Neuronal stem cell (in vitro differentiated cells): ENCODE results near the gene PIR.

Experiments
- DNase-seq: peaks from one replicate; pipeline ENCODE4 v3.0.0-alpha.2; 2013; ENCODE audit warnings: low spot score
- H2AFZ ChIP-seq: one replicate; pipeline ENCODE4 v1.6.1; 2013; ENCODE audit warnings: mild to moderate bottlenecking, low read length, inconsistent platforms
- H2AK5ac ChIP-seq: 2 replicates; pipeline ENCODE4 v1.6.1; 2013; ENCODE audit warnings: low read depth, mild to moderate bottlenecking, inconsistent platforms, low read length, moderate library complexity, mixed read lengths
- H2BK120ac ChIP-seq: 2 replicates; pipeline ENCODE4 v1.6.1; 2013; ENCODE audit warnings: low read depth, mild to moderate bottlenecking, inconsistent platforms, low read length, moderate library complexity, mixed read lengths
- H2BK12ac ChIP-seq: one replicate; pipeline ENCODE4 v1.6.1; 2013; ENCODE audit warnings: low read length, inconsistent platforms
- H2BK15ac ChIP-seq: 2 replicates; pipeline ENCODE4 v1.6.1; 2013; ENCODE audit warnings: mild to moderate bottlenecking, low read length, inconsistent platforms, mixed read lengths
- H2BK5ac ChIP-seq: one replicate; pipeline ENCODE4 v1.6.1; 2013; ENCODE audit warnings: inconsistent platforms, mild to moderate bottlenecking, low read length, moderate library complexity
- H3K14ac ChIP-seq: one replicate; pipeline ENCODE4 v1.6.1; 2013; ENCODE audit warnings: low read length, inconsistent platforms
- H3K18ac ChIP-seq: 2 replicates; pipeline ENCODE4 v1.6.1; 2013; ENCODE audit warnings: low read length, inconsistent platforms
- H3K23ac ChIP-seq: 2 replicates; pipeline ENCODE4 v1.6.1; 2013; ENCODE audit warnings: low read depth, mild to moderate bottlenecking, mixed read lengths, low read length, inconsistent platforms; ENCODE audit not compliant: poor library complexity
- H3K27ac ChIP-seq: replicated peaks from 3 replicates; pipeline ENCODE4 v1.5.1; 2013; ENCODE audit warnings: low read length, inconsistent platforms
- H3K27me3 ChIP-seq, 3 experiments: 2 replicates each; pipeline ENCODE4 v1.6.1; 2013; ENCODE audit warnings: low read length in 3 of 3, mild to moderate bottlenecking in 2 of 3, inconsistent platforms in 1 of 3, low read depth in 1 of 3, mixed read lengths in 1 of 3, moderate library complexity in 1 of 3; ENCODE audit not compliant: control insufficient read depth in 3 of 3, insufficient read depth in 3 of 3
- H3K36me3 ChIP-seq, 2 donors: replicated peaks in 1 of 2; 2 replicates each; pipeline ENCODE4 v1.6.1; 2013; ENCODE audit warnings: low read length in 2 of 2; ENCODE audit not compliant: control insufficient read depth in 2 of 2, insufficient read depth in 2 of 2
- H3K4ac ChIP-seq: 2 replicates; pipeline ENCODE4 v1.6.1; 2013; ENCODE audit warnings: inconsistent platforms, mild to moderate bottlenecking, low read length, moderate library complexity
- H3K4me1 ChIP-seq, 2 donors: 1 replicate in 1 of 2; 2 replicates in 1 of 2; pipeline ENCODE4 v1.6.1; 2013; ENCODE audit warnings: low read length in 2 of 2, low read depth in 1 of 2; ENCODE audit not compliant: control insufficient read depth in 2 of 2, insufficient read depth in 1 of 2
- H3K4me2 ChIP-seq: one replicate; pipeline ENCODE4 v1.6.1; 2013; ENCODE audit warnings: mild to moderate bottlenecking, low read length, inconsistent platforms; ENCODE audit not compliant: insufficient read depth, poor library complexity, severe bottlenecking
- H3K4me3 ChIP-seq, 2 donors: 2 replicates each; pipeline ENCODE4 v1.5.1; 2013; ENCODE audit warnings: low read length in 2 of 2, mild to moderate bottlenecking in 2 of 2, inconsistent platforms in 1 of 2, moderate library complexity in 1 of 2
- H3K79me1 ChIP-seq: one replicate; pipeline ENCODE4 v1.6.1; 2013; ENCODE audit warnings: low read depth, mild to moderate bottlenecking, inconsistent platforms, low read length, moderate library complexity
- H3K9ac ChIP-seq: one replicate; pipeline ENCODE4 v1.6.1; 2013; ENCODE audit warnings: mild to moderate bottlenecking, low read depth, low read length, inconsistent platforms; ENCODE audit not compliant: poor library complexity
- H3K9me3 ChIP-seq, 2 donors: replicated peaks in 1 of 2; 2 replicates each; pipeline versions ENCODE3 to v1.6.1; 2013; ENCODE audit warnings: low read length in 2 of 2, mild to moderate bottlenecking in 2 of 2, inconsistent platforms in 1 of 2, low read depth in 1 of 2, mixed read lengths in 1 of 2, moderate library complexity in 1 of 2; ENCODE audit not compliant: control insufficient read depth in 2 of 2, insufficient read depth in 1 of 2
- H4K8ac ChIP-seq: one replicate; pipeline ENCODE4 v1.6.1; 2013; ENCODE audit warnings: low read depth, mild to moderate bottlenecking, inconsistent platforms, low read length, moderate library complexity
- H4K91ac ChIP-seq: one replicate; pipeline ENCODE4 v1.6.1; 2013; ENCODE audit warnings: low read length, low read depth, mild to moderate bottlenecking, inconsistent platforms; ENCODE audit not compliant: poor library complexity
- WGBS, 2 donors: extraction: QIAGEN DNeasy Blood & Tissue Kit; methylation state at CpG; one replicate each; pipeline ENCODE4 v1.1.7; 2013; ENCODE audit warnings: missing lambda C conversion rate in 2 of 2, mixed read lengths in 1 of 2; ENCODE audit not compliant: insufficient read length in 2 of 2, insufficient replicate concordance in 1 of 2; ENCODE audit errors: extremely low coverage in 2 of 2; 5-methylcytosine and 5-hydroxymethylcytosine counted together

Gene PIR

GRCh38 chrX:15434205-15434604 lies 58.9 kb downstream of the PIR start:
- WGBS, 2 donors, result no CpG with 5 or more reads among the region's 2 CpGs
- Histone ChIP-seq H2AFZ (no peak overlapping the region), H3K9me3 (no peaks in the 10 kb centered on the region), H3K4me2 (no peak overlapping the region), H3K4ac (no peak overlapping the region), H3K4me1 (no peaks in the 10 kb centered on the region), H3K9ac (no peak overlapping the region), H3K14ac (no peak overlapping the region), H3K27me3 (no peaks in the 10 kb centered on the region), H3K27ac (no peak overlapping the region), H4K91ac (no peak overlapping the region), H2BK5ac (no peak overlapping the region), H3K18ac (no peak overlapping the region), H3K23ac (no peak overlapping the region), H2BK120ac (no peak overlapping the region), H2AK5ac (no peak overlapping the region), H2BK15ac (no peak overlapping the region), H4K8ac (no peak overlapping the region), H3K4me3 (no peak overlapping the region), H2BK12ac (no peak overlapping the region), H3K79me1 (no peaks in the 10 kb centered on the region), H3K36me3 (no peaks in the 10 kb centered on the region)
- DNase-seq, result no peak

DNA sequence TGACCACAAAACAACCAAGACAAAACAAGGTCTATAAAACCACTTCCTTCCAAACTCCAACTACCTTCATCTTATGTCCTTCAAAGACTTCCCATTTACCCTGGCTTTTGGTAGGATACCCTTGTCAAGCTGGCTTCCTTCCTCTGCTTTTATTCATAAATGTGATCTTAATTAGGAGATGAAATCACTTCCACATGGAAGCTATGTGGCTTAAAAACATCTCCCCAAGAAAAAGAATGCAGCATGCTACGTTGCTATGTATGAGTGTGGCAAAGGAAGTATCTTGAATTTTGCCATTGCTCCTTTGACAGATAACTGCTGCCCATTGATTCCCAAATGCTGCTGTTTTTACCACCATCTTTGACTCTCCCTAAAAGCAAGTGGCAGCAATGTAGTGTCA lies 62.5 kb downstream of the PIR start:
- H2BK5ac ChIP-seq, result no peak overlapping the region
- no peaks in the 10 kb centered on the region for H3K9me3 ChIP-seq
- no peak overlapping the region for H2BK120ac ChIP-seq
- H2BK12ac ChIP-seq, result no peak overlapping the region
- no peak for DNase-seq
- H3K18ac ChIP-seq, result no peak overlapping the region
- H3K14ac ChIP-seq, result no peak overlapping the region
- H3K4me1 ChIP-seq, result no peaks in the 10 kb centered on the region
- no peak overlapping the region for H3K27ac ChIP-seq
- no peak overlapping the region for H3K9ac ChIP-seq
- H3K4ac ChIP-seq, result no peak overlapping the region
- H2BK15ac ChIP-seq, result no peak overlapping the region
- no peaks in the 10 kb centered on the region for H3K36me3 ChIP-seq
- H3K4me2 ChIP-seq, result no peak overlapping the region
- H3K23ac ChIP-seq, result no peak overlapping the region
- H4K91ac ChIP-seq, result no peak overlapping the region
- H3K79me1 ChIP-seq, result no peaks in the 10 kb centered on the region
- H2AFZ ChIP-seq, result no peak overlapping the region
- H3K4me3 ChIP-seq, result no peak overlapping the region
- no peak overlapping the region for H2AK5ac ChIP-seq
- WGBS, 2 donors, result no CpG with 5 or more reads among the region's 1 CpG
- H3K27me3 ChIP-seq, result no peaks in the 10 kb centered on the region
- H4K8ac ChIP-seq, result no peak overlapping the region

- no peak overlapping the region for H2BK5ac ChIP-seq
- WGBS, 2 donors, result no CpG with 5 or more reads among the region's 2 CpGs
Measured at GRCh38 chrX:15430076-15430475, 63.1 kb downstream of the PIR start.

GRCh38 chrX:15425024-15425423 lies 68.1 kb downstream of the PIR start:
- no peak for DNase-seq
- Histone ChIP-seq H3K4me3 (no peak overlapping the region), H3K14ac (no peak overlapping the region), H3K27me3 (no peaks in the 10 kb centered on the region), H3K4ac (no peak overlapping the region), H2AFZ (no peak overlapping the region), H2BK120ac (no peak overlapping the region), H3K18ac (no peak overlapping the region), H2BK12ac (no peak overlapping the region), H3K36me3 (no peaks in the 10 kb centered on the region), H4K8ac (no peak overlapping the region), H3K4me2 (no peak overlapping the region), H2BK15ac (no peak overlapping the region), H3K27ac (no peak overlapping the region), H3K4me1 (no peaks in the 10 kb centered on the region), H4K91ac (no peak overlapping the region), H2BK5ac (no peak overlapping the region), H3K79me1 (no peaks in the 10 kb centered on the region), H3K9ac (no peak overlapping the region), H3K23ac (no peak overlapping the region), H3K9me3 (peaks cover 0 to 3% of the 10 kb centered on the region in 2 donors), H2AK5ac (no peak overlapping the region)
- no CpG with 5 or more reads among the region's 1 CpG for WGBS, 2 donors

More at GRCh38 chrX:15430076-15430475, 63.1 kb downstream of the PIR start:
- Histone ChIP-seq H3K4ac (no peak overlapping the region), H3K9me3 (no peaks in the 10 kb centered on the region), H3K4me2 (no peak overlapping the region), H2BK12ac (no peak overlapping the region), H3K27me3 (no peaks in the 10 kb centered on the region), H3K14ac (no peak overlapping the region), H3K4me1 (no peaks in the 10 kb centered on the region), H3K23ac (no peak overlapping the region), H2AK5ac (no peak overlapping the region), H3K4me3 (no peak overlapping the region), H2BK120ac (no peak overlapping the region), H2BK15ac (no peak overlapping the region), H3K36me3 (no peaks in the 10 kb centered on the region), H3K18ac (no peak overlapping the region), H2AFZ (no peak overlapping the region), H3K27ac (no peak overlapping the region), H4K8ac (no peak overlapping the region), H4K91ac (no peak overlapping the region), H3K79me1 (no peaks in the 10 kb centered on the region), H3K9ac (no peak overlapping the region)
- DNase-seq, result no peak
